AG10803 (cell line): ENCODE measurements around the gene FILIP1.

Experiments used
- DNase-seq: peaks from one replicate; pipeline ENCODE4 v3.0.0; 2010; ENCODE audit warnings: low read depth
- H3K4me3 ChIP-seq: 2 replicates; pipeline ENCODE4 v1.5.1; 2011; ENCODE audit warnings: mild to moderate bottlenecking, low read length, control low read depth
- TF ChIP-seq, protein P1 (sequence below): conservative IDR thresholded peaks from 2 replicates; pipeline ENCODE4 v1.5.1; 2011; ENCODE audit warnings: mild to moderate bottlenecking, low read length, control low read depth, inconsistent platforms

The FILIP1 gene

DNA sequence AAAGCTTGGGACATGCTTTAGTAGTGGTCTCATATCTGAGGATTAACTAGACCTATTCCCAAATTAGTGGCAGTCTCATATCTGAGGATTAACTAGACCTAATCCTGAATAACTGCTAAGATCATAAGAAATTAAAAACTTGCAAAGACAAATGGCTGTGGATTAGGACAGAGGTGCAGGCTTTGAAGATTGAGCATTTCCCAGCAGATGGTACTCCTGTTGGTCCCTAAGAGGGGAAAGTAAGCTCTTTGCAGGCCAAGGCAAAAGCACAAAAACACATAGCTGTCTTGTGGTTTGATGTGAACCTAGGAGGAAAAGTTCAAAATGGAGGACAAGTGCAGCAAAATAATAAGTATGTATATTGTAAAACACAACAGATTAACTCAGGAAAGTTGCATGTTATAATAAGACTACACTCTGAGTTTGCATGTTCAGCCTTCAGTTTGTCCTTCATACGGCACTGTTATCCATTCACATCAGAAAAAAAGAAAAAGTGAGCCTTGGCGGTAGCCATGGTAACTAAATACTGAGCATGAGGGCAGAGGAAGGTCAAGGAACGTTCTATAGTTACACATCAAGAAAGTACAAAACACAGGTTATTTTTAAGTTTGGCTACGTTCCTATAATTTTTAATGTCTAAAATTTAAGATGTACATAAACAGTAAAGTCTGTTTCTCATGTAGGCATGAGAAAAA, 62.8 kb downstream of the FILIP1 start:
- no peak overlapping the region for H3K4me3 ChIP-seq
- no peak for DNase-seq
- TF ChIP-seq, protein P1, sequence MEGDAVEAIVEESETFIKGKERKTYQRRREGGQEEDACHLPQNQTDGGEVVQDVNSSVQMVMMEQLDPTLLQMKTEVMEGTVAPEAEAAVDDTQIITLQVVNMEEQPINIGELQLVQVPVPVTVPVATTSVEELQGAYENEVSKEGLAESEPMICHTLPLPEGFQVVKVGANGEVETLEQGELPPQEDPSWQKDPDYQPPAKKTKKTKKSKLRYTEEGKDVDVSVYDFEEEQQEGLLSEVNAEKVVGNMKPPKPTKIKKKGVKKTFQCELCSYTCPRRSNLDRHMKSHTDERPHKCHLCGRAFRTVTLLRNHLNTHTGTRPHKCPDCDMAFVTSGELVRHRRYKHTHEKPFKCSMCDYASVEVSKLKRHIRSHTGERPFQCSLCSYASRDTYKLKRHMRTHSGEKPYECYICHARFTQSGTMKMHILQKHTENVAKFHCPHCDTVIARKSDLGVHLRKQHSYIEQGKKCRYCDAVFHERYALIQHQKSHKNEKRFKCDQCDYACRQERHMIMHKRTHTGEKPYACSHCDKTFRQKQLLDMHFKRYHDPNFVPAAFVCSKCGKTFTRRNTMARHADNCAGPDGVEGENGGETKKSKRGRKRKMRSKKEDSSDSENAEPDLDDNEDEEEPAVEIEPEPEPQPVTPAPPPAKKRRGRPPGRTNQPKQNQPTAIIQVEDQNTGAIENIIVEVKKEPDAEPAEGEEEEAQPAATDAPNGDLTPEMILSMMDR, result no peak

DNA sequence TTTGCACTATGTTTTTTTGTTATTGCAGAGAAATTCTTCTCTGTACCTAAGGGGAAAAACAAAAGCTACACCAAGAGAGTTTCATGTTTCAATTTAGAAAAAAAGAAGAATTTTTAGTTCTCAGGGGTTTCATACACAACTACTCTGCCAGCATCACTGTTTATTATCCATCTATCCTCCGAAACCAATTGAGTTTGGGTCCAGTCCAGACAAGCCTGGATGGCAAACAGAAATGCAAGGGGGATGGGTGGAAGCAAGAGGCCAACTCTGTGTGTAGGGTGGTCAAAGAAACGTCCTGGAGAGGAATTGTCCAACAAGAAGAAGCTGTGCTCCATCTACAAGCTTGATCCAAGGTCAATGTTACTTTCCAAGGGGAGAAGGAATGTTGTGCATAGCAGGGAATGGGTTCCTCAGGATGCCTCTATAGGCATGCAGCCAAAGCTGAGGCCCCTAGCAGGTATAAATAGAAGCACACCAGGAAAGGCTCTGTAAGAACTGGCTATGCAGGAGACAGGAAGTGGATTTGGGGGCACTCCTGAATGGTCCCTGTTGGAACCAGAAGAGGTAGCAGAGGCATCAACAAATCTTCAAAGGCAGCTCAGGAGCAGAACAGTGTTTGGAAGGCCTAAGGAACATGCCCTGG, 64.4 kb downstream of the FILIP1 start:
- TF ChIP-seq, protein P1, result no peak
- no peak for DNase-seq
- no peak overlapping the region for H3K4me3 ChIP-seq

DNA sequence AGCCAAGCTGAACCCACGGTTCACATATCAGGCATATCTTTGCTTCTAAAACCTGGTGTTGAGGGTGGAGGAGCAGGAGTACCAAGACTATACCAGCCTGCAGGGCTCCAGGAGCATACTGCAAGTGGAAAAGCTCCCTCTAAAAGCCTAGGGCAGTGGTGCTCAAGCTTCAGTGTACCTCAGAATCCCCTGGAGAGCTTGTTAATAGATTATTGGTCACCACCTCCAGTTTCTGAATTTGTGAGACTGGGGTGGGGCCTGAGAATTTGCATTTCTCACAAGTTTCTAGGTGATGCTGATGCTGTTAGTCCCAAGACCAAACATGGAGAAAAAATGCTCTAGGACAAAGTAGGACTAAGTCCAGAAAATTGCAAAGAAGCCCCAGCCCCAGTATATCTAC, 65.4 kb downstream of the FILIP1 start:
- no peak overlapping the region for H3K4me3 ChIP-seq
- DNase-seq, result no peak
- TF ChIP-seq, protein P1, result no peak

DNA sequence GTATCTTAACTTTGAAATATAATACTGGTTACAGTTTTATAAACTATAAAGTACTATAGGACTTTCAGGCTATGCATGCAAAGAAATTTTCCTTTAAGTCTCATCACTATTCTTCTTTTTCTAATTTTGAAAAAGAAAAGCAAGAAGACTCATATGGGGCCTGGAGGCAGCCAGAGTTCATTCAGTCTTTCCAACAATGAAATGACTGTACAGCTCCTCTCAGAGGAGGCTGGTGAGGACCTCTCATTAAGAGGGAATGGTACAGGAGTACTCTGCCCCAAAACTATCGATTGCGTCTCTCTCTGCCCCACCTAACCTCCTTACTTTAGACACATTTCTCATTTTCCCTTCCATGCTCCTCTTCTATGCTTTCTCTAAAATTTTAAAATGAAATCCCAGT, 66.3 kb downstream of the FILIP1 start:
- no peak for DNase-seq
- H3K4me3 ChIP-seq, result no peak overlapping the region
- TF ChIP-seq, protein P1, result no peak

DNA sequence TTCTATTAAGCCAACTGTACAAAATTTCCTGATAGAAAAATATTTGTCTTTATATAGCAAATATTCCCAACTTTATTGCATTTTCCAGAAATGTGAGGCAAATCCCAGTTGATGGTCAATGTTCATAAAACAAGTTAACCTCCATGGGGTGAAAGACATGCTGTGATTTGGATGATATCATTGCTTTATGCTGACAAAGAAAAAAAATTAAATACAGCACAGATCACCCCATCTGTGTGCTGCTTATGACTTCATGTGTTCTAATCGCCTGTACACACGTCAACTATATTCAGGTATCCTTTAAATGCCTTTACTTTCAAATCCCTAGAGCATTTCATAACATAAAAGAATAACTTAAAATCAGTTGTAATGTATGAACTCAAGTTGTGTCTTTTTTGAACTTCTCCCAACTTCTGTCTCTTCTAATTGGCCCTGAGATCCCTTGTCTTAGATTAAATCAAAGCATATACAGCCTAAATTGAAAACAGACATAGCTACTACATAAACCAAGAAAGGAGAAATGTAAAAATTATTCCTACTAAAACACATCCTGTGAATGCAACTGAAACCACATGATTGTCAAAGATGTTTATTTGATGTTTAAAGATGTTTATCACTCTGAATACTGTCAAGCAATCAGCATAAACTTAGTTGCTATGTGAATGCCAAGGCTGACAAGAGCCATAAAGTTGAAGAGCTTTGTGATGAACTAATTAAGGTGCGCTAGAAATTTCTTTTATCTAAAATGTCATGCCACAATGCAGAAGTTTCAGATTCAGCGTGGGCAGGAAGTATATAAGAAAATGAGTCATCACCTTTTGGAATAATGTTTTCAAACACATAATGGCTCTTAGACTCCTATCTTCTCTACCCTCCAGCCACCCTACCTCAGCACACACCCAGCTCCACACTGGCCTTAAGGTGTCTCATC, 68.7 kb downstream of the FILIP1 start:
- TF ChIP-seq, protein P1, result no peak
- H3K4me3 ChIP-seq, result no peak overlapping the region
- DNase-seq, result no peak

DNA sequence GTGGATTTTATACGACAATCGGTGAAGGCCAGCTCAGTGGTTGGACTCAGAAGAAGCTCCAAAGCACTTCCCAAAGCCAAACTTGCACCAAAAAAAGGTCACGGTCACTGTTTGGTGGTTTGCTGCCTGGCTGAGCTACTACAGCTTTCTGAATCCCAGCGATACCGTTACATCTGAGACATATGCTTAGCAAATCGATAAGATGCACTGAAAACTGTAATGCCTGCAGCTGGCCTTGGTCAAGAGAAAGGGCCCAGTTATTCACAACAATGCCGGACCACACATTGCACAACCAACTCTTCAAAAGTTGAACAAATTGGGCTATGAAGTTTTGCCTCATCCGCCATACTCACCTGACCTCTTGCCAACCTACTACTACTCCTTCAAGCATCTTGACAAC, 70.2 kb downstream of the FILIP1 start:
- TF ChIP-seq, protein P1, result no peak
- no peak overlapping the region for H3K4me3 ChIP-seq
- no peak for DNase-seq
